GM18861 (cell line): Measurements from ENCODE around the gene GNL3.
A peak's percentile ranks its signal among the peaks of the same experiment; 100 is the strongest.
"Not testable (repeated sequence)": the region's sequence is repeated elsewhere in the genome, so short reads cannot be mapped to it uniquely, and the experiment has no call there.

ENCODE experiments used
- ATAC-seq: cut with Tn5 transposase; IDR thresholded peaks from one replicate; pipeline ENCODE4 v1.9.1; 2021; ENCODE audit not compliant: unreplicated experiment

The GNL3 gene

GRCh38 chr3:52685709-52686691 lies at the start of gene GNL3, which contains the start of gene PBRM1:
TSS of gene GNL3 (plus strand) at chr3:52686032. CDS start at chr3:52686093, 61 bp downstream.
TSS of gene PBRM1 (minus strand) at chr3:52685913.
- peak; percentile 78 for ATAC-seq

- no peak for ATAC-seq
These were observed 49.2 kb upstream of the GNL3 start for GRCh38 chr3:52636673-52637072.

- no peak for ATAC-seq
These were observed 40.3 kb upstream of the GNL3 start for GRCh38 chr3:52645549-52645948.

GRCh38 chr3:52649461-52650210 lies 36.2 kb upstream of the GNL3 start:
- ATAC-seq, result no peak

- no peak for ATAC-seq
These were observed 35.4 kb upstream of the GNL3 start for GRCh38 chr3:52650439-52650838.

- ATAC-seq, result no peak
These were observed 34.2 kb upstream of the GNL3 start for GRCh38 chr3:52651592-52651991.

- ATAC-seq, result no peak
These were observed 29.9 kb upstream of the GNL3 start for GRCh38 chr3:52655895-52656294.

- no peak for ATAC-seq
These were observed 25.8 kb upstream of the GNL3 start for GRCh38 chr3:52660046-52660445.

GRCh38 chr3:52663098-52663497 lies 22.7 kb upstream of the GNL3 start:
- ATAC-seq, result no peak

- peak; percentile 87 for ATAC-seq
These were observed 15.0 kb upstream of the GNL3 start for GRCh38 chr3:52670621-52671521.

- ATAC-seq, result no peak
These were observed 14.2 kb upstream of the GNL3 start for GRCh38 chr3:52671676-52672075.

GRCh38 chr3:52676201-52676600 lies 9.6 kb upstream of the GNL3 start:
- ATAC-seq, result not testable (repeated sequence)

GRCh38 chr3:52678265-52679198 lies 7.3 kb upstream of the GNL3 start:
- ATAC-seq, result no peak

- ATAC-seq, result no peak
These were observed 6.7 kb upstream of the GNL3 start for GRCh38 chr3:52679199-52679538.

GRCh38 chr3:52679811-52680210 lies 6.0 kb upstream of the GNL3 start:
- ATAC-seq, result no peak

GRCh38 chr3:52681596-52681995 lies 4.2 kb upstream of the GNL3 start:
- no peak for ATAC-seq

GRCh38 chr3:52682016-52682415 lies 3.8 kb upstream of the GNL3 start:
- ATAC-seq, result no peak

- no peak for ATAC-seq
These were observed 2.2 kb upstream of the GNL3 start for GRCh38 chr3:52683611-52684010.

GRCh38 chr3:52684184-52684583 lies 1.6 kb upstream of the GNL3 start:
- no peak for ATAC-seq

GRCh38 chr3:52685285-52685708 lies 535 bp upstream of the GNL3 start:
- peak; percentile 51 for ATAC-seq
